Measurements from ENCODE around the gene OR6N1. TPM values are rescaled to one million over a fixed set of nuclear protein-coding genes. Genes with fewer than 3 reads are reported as not detected.

OR6N1 gene
- total RNA-seq, 1 experiment from 2014 or later, result not detected

- no TSS peak for BruUV-seq (replicated peaks)
- POLR2A ChIA-PET, result no interaction called here
- Mint-ChIP-seq H3K27ac (ENCODE audit: low read depth, unreplicated experiment) (no peak overlapping the region), H3K9me3 (ENCODE audit: unreplicated experiment) (no peaks in the 10 kb centered on the region), H3K4me1 (ENCODE audit: insufficient read depth, unreplicated experiment) (peaks cover 6% of the 10 kb centered on the region), H3K36me3 (ENCODE audit: insufficient read depth, unreplicated experiment) (no peaks in the 10 kb centered on the region), H3K4me3 (ENCODE audit: unreplicated experiment) (no peak overlapping the region), H3K27me3 (ENCODE audit: insufficient read depth, unreplicated experiment) (peaks cover 97% of the 10 kb centered on the region)
- TF ChIP-seq CTCF (IDR thresholded peaks at IDR 0.05; ENCODE audit: unreplicated experiment), result no peak
- CTCF ChIA-PET, result no interaction called here
- no peak for DNase-seq (ENCODE audit: unreplicated experiment)
- intact Hi-C loops (cut with micrococcal nuclease), result no loop called here
Measured at GRCh38 chr1:158716335-158716734, 55.7 kb downstream of the OR6N1 start.

- Mint-ChIP-seq H3K9me3 (ENCODE audit: unreplicated experiment) (no peaks in the 10 kb centered on the region), H3K4me1 (ENCODE audit: insufficient read depth, unreplicated experiment) (peaks cover 6% of the 10 kb centered on the region), H3K36me3 (ENCODE audit: insufficient read depth, unreplicated experiment) (no peaks in the 10 kb centered on the region), H3K27me3 (ENCODE audit: insufficient read depth, unreplicated experiment) (peaks cover 97% of the 10 kb centered on the region), H3K27ac (ENCODE audit: low read depth, unreplicated experiment) (no peak overlapping the region), H3K4me3 (ENCODE audit: unreplicated experiment) (no peak overlapping the region)
- CTCF ChIA-PET, result interaction anchor here (0.6 kb wide), 1 partner anchor 248 kb away, joined by 3 read pairs; no protein-coding TSS in a partner anchor
- no peak for TF ChIP-seq CTCF (IDR thresholded peaks at IDR 0.05; ENCODE audit: unreplicated experiment)
- no peak for DNase-seq (ENCODE audit: unreplicated experiment)
- BruUV-seq (replicated peaks), result no TSS peak
- POLR2A ChIA-PET, result no interaction called here
- intact Hi-C loops (cut with micrococcal nuclease), result no loop called here
Measured at GRCh38 chr1:158714754-158715153, 57.2 kb downstream of the OR6N1 start.

Other genes with a start within 250 kb of the OR6N1 start
- not detected in 2 replicates for gene OR6Y1, start 217.8 kb downstream of the OR6N1 start, total RNA-seq (2022)
- gene OR6P1, start 201.6 kb downstream of the OR6N1 start, total RNA-seq (2022), result not detected in 2 replicates
- not detected in 2 replicates for gene OR10X1, start 192.3 kb downstream of the OR6N1 start, total RNA-seq (2022)
- gene OR10Z1, start 166.9 kb downstream of the OR6N1 start, total RNA-seq (2022), result not detected in 2 replicates
- gene SPTA1, start 85.5 kb downstream of the OR6N1 start, total RNA-seq (2022), result not detected in 2 replicates
- not detected in 2 replicates for gene OR6K2, start 71.5 kb downstream of the OR6N1 start, total RNA-seq (2022)
- gene OR6K3, start 51.5 kb downstream of the OR6N1 start, total RNA-seq (2022), result not detected in 2 replicates
- not detected in 2 replicates for gene OR6K6, start 17.5 kb downstream of the OR6N1 start, total RNA-seq (2022)
- not detected in 2 replicates for gene OR6N2, start 9.0 kb upstream of the OR6N1 start, total RNA-seq (2022)
- not detected in 2 replicates for gene MNDA, start 59.2 kb upstream of the OR6N1 start, total RNA-seq (2022)
- 0.44 TPM in 1 of 2 replicates, not detected in the other for gene PYHIN1, start 159.4 kb upstream of the OR6N1 start, total RNA-seq (2022)
- 139 and 163 TPM in 2 replicates for gene IFI16, start 237.7 kb upstream of the OR6N1 start, total RNA-seq (2022)

Data from MCF 10A (cell line).